IMR-90 (cell line): Measurements from ENCODE around the gene NPDC1. TPM values are rescaled to one million over a fixed set of nuclear protein-coding genes. Genes with fewer than 3 reads are reported as not detected.

ENCODE experiments used
- ATAC-seq: fragments of 200-7000 bp; cut with Tn5 transposase; 2 replicates; pipeline ENCODE4 v1.9.1; 2020; ENCODE audit warnings: low read depth, mild to moderate bottlenecking, moderate library complexity
- BruUV-seq: library from RNA; stranded (reverse); fragments of 400-500 nt; replicated peaks from 2 replicates; lab custom pipeline; 2021; lab: Mats Ljungman, UMichigan
- CTCF ChIA-PET: fragments of 300-600 bp; formaldehyde crosslinking; extraction: SDS; loops from one replicate; lab custom pipeline; 2021; ENCODE audit warnings: antibody characterized with exemption; lab: Yijun Ruan, JAX
- POLR2A ChIA-PET: fragments of 300-600 bp; sonication (Branson Sonifier 250); formaldehyde crosslinking; loops from one replicate; lab custom pipeline; 2022; ENCODE audit warnings: antibody characterized with exemption; ENCODE audit not compliant: unreplicated experiment; lab: Charles Lee
- DNase-seq: peaks from one replicate; pipeline ENCODE4 v3.0.0; 2013
- H2AFZ ChIP-seq: replicated peaks from 2 replicates; pipeline ENCODE3; 2013; ENCODE audit warnings: low read length, mild to moderate bottlenecking; ENCODE audit not compliant: poor library complexity
- H2AK5ac ChIP-seq: 2 replicates; pipeline ENCODE4 v1.6.1; 2013; ENCODE audit warnings: low read depth, low read length, inconsistent platforms
- H2AK9ac ChIP-seq: replicated peaks from 2 replicates; pipeline ENCODE3; 2013; ENCODE audit warnings: mild to moderate bottlenecking, low read depth, low read length, moderate library complexity; ENCODE audit not compliant: poor library complexity
- H2BK120ac ChIP-seq: 2 replicates; pipeline ENCODE4 v1.6.1; 2013; ENCODE audit warnings: low read depth, low read length, inconsistent platforms
- H2BK15ac ChIP-seq: 3 replicates; pipeline ENCODE4 v1.6.1; 2013; ENCODE audit warnings: low read depth, low read length, inconsistent platforms
- H2BK20ac ChIP-seq: 2 replicates; pipeline ENCODE4 v1.6.1; 2013; ENCODE audit warnings: low read depth, mild to moderate bottlenecking, inconsistent platforms, low read length, moderate library complexity
- H2BK5ac ChIP-seq: 2 replicates; pipeline ENCODE4 v1.6.1; 2013; ENCODE audit warnings: mild to moderate bottlenecking, low read depth, low read length, inconsistent platforms; ENCODE audit not compliant: poor library complexity, severe bottlenecking
- H3K14ac ChIP-seq: replicated peaks from 2 replicates; pipeline ENCODE4 v1.6.1; 2013; ENCODE audit warnings: low read depth, low read length, inconsistent platforms
- H3K18ac ChIP-seq: 2 replicates; pipeline ENCODE4 v1.6.1; 2013; ENCODE audit warnings: low read depth, low read length, control low read depth
- H3K23ac ChIP-seq: 2 replicates; pipeline ENCODE4 v1.6.1; 2013; ENCODE audit warnings: low read depth, low read length, inconsistent platforms
- H3K27ac ChIP-seq: 2 replicates; pipeline ENCODE4 v1.5.1; 2013; ENCODE audit warnings: mild to moderate bottlenecking, control low read depth, low read length; ENCODE audit not compliant: insufficient read depth
- H3K27me3 ChIP-seq: 2 replicates; pipeline ENCODE4 v1.6.1; 2013; ENCODE audit warnings: low read length; ENCODE audit not compliant: control insufficient read depth, insufficient read depth
- H3K36me3 ChIP-seq: 2 replicates; pipeline ENCODE4 v1.6.1; 2013; ENCODE audit warnings: low read length, mixed read lengths; ENCODE audit not compliant: control insufficient read depth, insufficient read depth
- H3K4ac ChIP-seq: 2 replicates; pipeline ENCODE4 v1.6.1; 2013; ENCODE audit warnings: low read depth, low read length, inconsistent platforms
- H3K4me1 ChIP-seq: 2 replicates; pipeline ENCODE4 v1.6.1; 2013; ENCODE audit warnings: low read length, mixed read lengths; ENCODE audit not compliant: control insufficient read depth, insufficient read depth
- H3K4me2 ChIP-seq: 2 replicates; pipeline ENCODE4 v1.6.1; 2013; ENCODE audit warnings: low read depth, mild to moderate bottlenecking, control low read depth, low read length, moderate library complexity
- H3K4me3 ChIP-seq: 2 replicates; pipeline ENCODE4 v1.5.1; 2013; ENCODE audit warnings: low read depth, mild to moderate bottlenecking, control low read depth, low read length, moderate library complexity; ENCODE audit not compliant: insufficient read depth
- H3K56ac ChIP-seq: 2 replicates; pipeline ENCODE4 v1.6.1; 2013; ENCODE audit warnings: low read length, inconsistent platforms; ENCODE audit not compliant: insufficient read depth; ENCODE audit errors: extremely low read depth
- H3K79me1 ChIP-seq, 2 experiments: 2 replicates each; pipeline ENCODE4 v1.6.1; 2013; ENCODE audit warnings: low read length in 2 of 2, inconsistent platforms in 1 of 2, low read depth in 1 of 2
- H3K9ac ChIP-seq: 2 replicates; pipeline ENCODE4 v1.6.1; 2013; ENCODE audit warnings: low read depth, low read length, control low read depth
- H3K9me1 ChIP-seq: 2 replicates; pipeline ENCODE4 v1.6.1; 2013; ENCODE audit warnings: low read length, inconsistent platforms; ENCODE audit not compliant: insufficient read depth
- H3K9me3 ChIP-seq: 2 replicates; pipeline ENCODE4 v1.6.1; 2013; ENCODE audit warnings: low read length; ENCODE audit not compliant: control insufficient read depth, insufficient read depth
- H4K20me1 ChIP-seq: 2 replicates; pipeline ENCODE4 v1.6.1; 2013; ENCODE audit warnings: low read length, inconsistent platforms; ENCODE audit not compliant: insufficient read depth
- H4K5ac ChIP-seq: 2 replicates; pipeline ENCODE4 v1.6.1; 2013; ENCODE audit warnings: mild to moderate bottlenecking, low read depth, low read length, control low read depth
- H4K8ac ChIP-seq, 2 experiments: 2 replicates each; pipeline ENCODE4 v1.6.1; 2013; ENCODE audit warnings: low read depth in 2 of 2, low read length in 2 of 2, control low read depth in 1 of 2, inconsistent platforms in 1 of 2
- H4K91ac ChIP-seq: 2 replicates; pipeline ENCODE4 v1.6.1; 2013; ENCODE audit warnings: low read depth, low read length, inconsistent platforms; ENCODE audit not compliant: insufficient read depth
- BHLHE40 ChIP-seq: fragments of 150-350 bp; IDR thresholded peaks from 2 replicates; pipeline ENCODE4 v1.6.1; 2016; ENCODE audit warnings: mild to moderate bottlenecking, low read depth, low read length
- CEBPB ChIP-seq: IDR thresholded peaks from 2 replicates; pipeline ENCODE4 v1.6.1; 2012; ENCODE audit warnings: low read depth, low read length, improper control_type of control experiment
- CHD1 ChIP-seq: IDR thresholded peaks from 2 replicates; pipeline ENCODE4 v1.6.1; 2012; ENCODE audit warnings: low read depth, low read length, improper control_type of control experiment
- ELK1 ChIP-seq: fragments of 150-350 bp; IDR thresholded peaks from 2 replicates; pipeline ENCODE4 v1.6.1; 2016; ENCODE audit warnings: low read depth, mild to moderate bottlenecking, low read length, moderate library complexity, borderline replicate concordance
- FOS ChIP-seq: fragments of 150-350 bp; IDR thresholded peaks from 2 replicates; pipeline ENCODE4 v1.6.1; 2016; ENCODE audit warnings: low read depth, low read length
- MAZ ChIP-seq: IDR thresholded peaks from 2 replicates; pipeline ENCODE4 v1.6.1; 2012; ENCODE audit warnings: low read depth, mild to moderate bottlenecking, low read length, improper control_type of control experiment, moderate library complexity, borderline replicate concordance
- MXI1 ChIP-seq: IDR thresholded peaks from 2 replicates; pipeline ENCODE4 v1.6.1; 2012; ENCODE audit warnings: low read depth, mild to moderate bottlenecking, low read length, moderate library complexity, borderline replicate concordance
- NFE2L2 ChIP-seq: fragments of 150-350 bp; IDR thresholded peaks from 2 replicates; pipeline ENCODE4 v1.6.1; 2016; ENCODE audit warnings: low read depth, mild to moderate bottlenecking, low read length
- POLR2A ChIP-seq: IDR thresholded peaks from 2 replicates; pipeline ENCODE4 v1.6.1; 2012; ENCODE audit warnings: mild to moderate bottlenecking, low read depth, low read length
- RAD21 ChIP-seq: IDR thresholded peaks from 2 replicates; pipeline ENCODE4 v1.6.1; 2012; ENCODE audit warnings: low read length, improper control_type of control experiment
- RCOR1 ChIP-seq: IDR thresholded peaks from 2 replicates; pipeline ENCODE4 v1.6.1; 2012; ENCODE audit warnings: mild to moderate bottlenecking, low read length, improper control_type of control experiment; ENCODE audit not compliant: insufficient replicate concordance
- RFX5 ChIP-seq: IDR thresholded peaks from 2 replicates; pipeline ENCODE4 v1.8.0; 2012; ENCODE audit warnings: low read depth, mild to moderate bottlenecking, low read length, moderate library complexity
- SMC3 ChIP-seq: fragments of 150-350 bp; IDR thresholded peaks from 2 replicates; pipeline ENCODE4 v1.6.1; 2016; ENCODE audit warnings: low read depth, mild to moderate bottlenecking, antibody characterized with exemption, low read length, moderate library complexity
- USF2 ChIP-seq: fragments of 150-350 bp; IDR thresholded peaks from 2 replicates; pipeline ENCODE4 v1.6.1; 2017; ENCODE audit warnings: mild to moderate bottlenecking, antibody characterized with exemption, low read length, low read depth
- WGBS, 2 experiments: methylation state at CpG; one replicate each; pipeline versions ENCODE4 v1.1.5 to v1.1.7; 2013; ENCODE audit warnings: missing lambda C conversion rate in 2 of 2; ENCODE audit not compliant: insufficient read length in 1 of 2; ENCODE audit errors: extremely low coverage in 2 of 2; 5-methylcytosine and 5-hydroxymethylcytosine counted together
- dilution Hi-C: fragments of 300-500 bp; cut with HindIII; formaldehyde crosslinking; loops from one replicate; pipeline ENCODE4 v1.14.3; 2018; ENCODE audit warnings: low sequenced_read_pairs; ENCODE audit not compliant: unreplicated experiment
- in situ Hi-C: fragments of 300-500 bp; cut with MboI; formaldehyde crosslinking; loops from 3 replicates; pipeline ENCODE4 v1.14.3; 2019; ENCODE audit warnings: low sequenced_read_pairs, inconsistent platforms, mixed read lengths
- intact Hi-C: fragments of 100-400 bp; cut with micrococcal nuclease; formaldehyde crosslinking; loops from 2 replicates; pipeline ENCODE4 v1.10.0; 2022
- polyA plus RNA-seq, 3 experiments: library from polyadenylated mRNA; depleted of rRNA; stranded (reverse); fragments of >200 nt; gene quantifications; 2 replicates each; pipeline ENCODE4 v1.2.3, GENCODE V29; 2012; ENCODE audit warnings: low replicate concordance in 1 of 3
- total RNA-seq: library from RNA; depleted of rRNA; stranded (reverse); fragments of >200 nt; gene quantifications from 2 replicates; pipeline ENCODE4 v1.2.3, GENCODE V29; 2012

Gene NPDC1
- total and polyA plus RNA-seq, 2 of the 4 experiments (the other 2 are of a cell fraction), result 2.7 to 58.1 TPM

DNA sequence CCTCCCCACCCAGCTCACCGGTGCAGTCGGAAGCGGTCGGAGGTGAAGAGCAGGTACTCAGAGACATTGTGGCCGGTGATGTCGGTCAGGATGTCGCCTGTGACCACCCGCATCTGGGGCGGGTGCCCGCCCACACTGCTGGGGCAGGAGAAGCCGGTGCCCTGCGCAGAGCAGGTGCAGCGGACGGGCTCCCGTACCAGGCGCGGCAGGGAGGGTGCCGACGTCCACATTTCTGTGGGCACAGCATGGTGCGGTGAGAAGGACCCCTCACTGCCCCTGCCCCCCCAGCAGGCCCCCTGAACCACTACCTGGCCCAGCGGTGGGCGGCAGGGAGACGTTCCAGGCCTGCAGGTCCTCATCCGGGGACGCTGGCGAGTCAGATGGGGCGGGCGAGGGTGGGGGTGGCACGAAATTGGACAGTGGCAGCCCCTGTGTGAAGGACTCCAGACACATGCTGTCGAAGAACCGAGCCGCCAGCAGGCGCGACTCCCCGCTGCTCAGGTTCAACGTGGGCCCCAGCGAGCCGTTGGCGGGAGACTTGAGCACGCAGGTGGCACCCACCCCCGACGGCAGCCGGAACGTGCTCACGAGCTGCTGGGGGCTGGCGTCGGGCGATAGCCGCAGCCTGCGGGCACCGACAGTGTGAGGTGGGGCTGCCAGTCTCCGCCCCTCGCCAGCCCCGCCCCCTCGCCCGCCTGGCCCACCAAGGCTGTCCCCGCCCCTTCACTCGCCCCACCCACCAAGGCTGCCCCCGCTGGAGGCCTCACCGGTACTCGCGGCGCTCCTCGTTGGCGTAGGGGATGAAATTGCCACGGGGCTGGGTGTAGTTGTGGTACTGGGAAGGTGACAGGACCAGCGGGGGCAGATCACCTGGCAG is 33.0 kb downstream of the NPDC1 start (continued):
- TF ChIP-seq CEBPB, result no peak

GRCh38 chr9:137011907-137012675 is 33.9 kb downstream of the NPDC1 start:
- H3K4ac ChIP-seq, result no peak overlapping the region
- H3K9ac ChIP-seq, result no peak overlapping the region
- no peak overlapping the region for H2AFZ ChIP-seq
- no peak overlapping the region for H2BK20ac ChIP-seq
- no peaks in the 10 kb centered on the region for H3K27me3 ChIP-seq
- H3K9me1 ChIP-seq, result no peaks in the 10 kb centered on the region
- no peak for ATAC-seq
- 98% methylated on average over 10 of the region's 39 CpGs; no CpG with 5 or more reads in 1 of the 2 experiments for WGBS, 2 experiments
- H3K23ac ChIP-seq, result no peak overlapping the region
- no peak overlapping the region for H3K4me2 ChIP-seq
- H3K4me1 ChIP-seq, result peaks cover 7% of the 10 kb centered on the region
- H4K91ac ChIP-seq, result no peak overlapping the region
- no peak overlapping the region for H2AK5ac ChIP-seq
- no peak overlapping the region for H3K4me3 ChIP-seq
- dilution Hi-C loops (no loop called here), in situ Hi-C loops (no loop called here), intact Hi-C loops (no loop called here)
- H3K14ac ChIP-seq, result no peak overlapping the region
- CTCF ChIA-PET, result no interaction called here
- H2BK15ac ChIP-seq, result no peak overlapping the region
- H3K9me3 ChIP-seq, result no peaks in the 10 kb centered on the region
- no peak for DNase-seq
- no peaks in the 10 kb centered on the region; the same call in 1 of the 2 replicates for H4K20me1 ChIP-seq
- no peak overlapping the region for H3K56ac ChIP-seq
- no peak overlapping the region for H4K5ac ChIP-seq
- BruUV-seq, result no TSS peak
- H3K27ac ChIP-seq, result no peak overlapping the region
- no peaks in the 10 kb centered on the region for H3K79me1 ChIP-seq
- H2BK120ac ChIP-seq, result no peak overlapping the region
- peaks cover 40% of the 10 kb centered on the region for H3K36me3 ChIP-seq
- no peak overlapping the region for H4K8ac ChIP-seq
- POLR2A ChIA-PET, result no interaction called here
- no peak overlapping the region for H3K18ac ChIP-seq
- no peak overlapping the region for H2BK5ac ChIP-seq
- H2AK9ac ChIP-seq, result no peak overlapping the region
- no peak for TF ChIP-seq ELK1
- TF ChIP-seq CHD1, result no peak
- no peak for TF ChIP-seq BHLHE40
- TF ChIP-seq POLR2A, result no peak
- no peak for TF ChIP-seq RCOR1
- TF ChIP-seq SMC3, result no peak
- no peak for TF ChIP-seq RAD21
- no peak for TF ChIP-seq MAZ
- TF ChIP-seq FOS, result no peak
- TF ChIP-seq NFE2L2, result no peak
- no peak for TF ChIP-seq RFX5
- TF ChIP-seq USF2, result no peak
- no peak for TF ChIP-seq MXI1
